Vagina (tissue), 2 donors: ENCODE results near the gene FAM117B.
"Not testable (repeated sequence)": the region's sequence is repeated elsewhere in the genome, so short reads cannot be mapped to it uniquely, and the experiment has no call there.

Source experiments
- POLR2A ChIP-seq, 2 donors: fragments of 450-650 bp; IDR thresholded peaks; one replicate each; pipeline ENCODE4 v1.6.1; 2017; ENCODE audit warnings: antibody characterized with exemption in 2 of 2, mild to moderate bottlenecking in 2 of 2, moderate library complexity in 2 of 2
- TF ChIP-seq, protein P1 (sequence below), 3 experiments: fragments of 450-650 bp in 2 of 3; fragments of 200-600 bp in 1 of 3; sonication (generic) in 1 of 3; IDR thresholded peaks; one replicate each; pipeline ENCODE4 v1.5.1; 2017 to 2019; ENCODE audit warnings: antibody characterized with exemption in 3 of 3, mild to moderate bottlenecking in 2 of 3, moderate library complexity in 2 of 3

DNA sequence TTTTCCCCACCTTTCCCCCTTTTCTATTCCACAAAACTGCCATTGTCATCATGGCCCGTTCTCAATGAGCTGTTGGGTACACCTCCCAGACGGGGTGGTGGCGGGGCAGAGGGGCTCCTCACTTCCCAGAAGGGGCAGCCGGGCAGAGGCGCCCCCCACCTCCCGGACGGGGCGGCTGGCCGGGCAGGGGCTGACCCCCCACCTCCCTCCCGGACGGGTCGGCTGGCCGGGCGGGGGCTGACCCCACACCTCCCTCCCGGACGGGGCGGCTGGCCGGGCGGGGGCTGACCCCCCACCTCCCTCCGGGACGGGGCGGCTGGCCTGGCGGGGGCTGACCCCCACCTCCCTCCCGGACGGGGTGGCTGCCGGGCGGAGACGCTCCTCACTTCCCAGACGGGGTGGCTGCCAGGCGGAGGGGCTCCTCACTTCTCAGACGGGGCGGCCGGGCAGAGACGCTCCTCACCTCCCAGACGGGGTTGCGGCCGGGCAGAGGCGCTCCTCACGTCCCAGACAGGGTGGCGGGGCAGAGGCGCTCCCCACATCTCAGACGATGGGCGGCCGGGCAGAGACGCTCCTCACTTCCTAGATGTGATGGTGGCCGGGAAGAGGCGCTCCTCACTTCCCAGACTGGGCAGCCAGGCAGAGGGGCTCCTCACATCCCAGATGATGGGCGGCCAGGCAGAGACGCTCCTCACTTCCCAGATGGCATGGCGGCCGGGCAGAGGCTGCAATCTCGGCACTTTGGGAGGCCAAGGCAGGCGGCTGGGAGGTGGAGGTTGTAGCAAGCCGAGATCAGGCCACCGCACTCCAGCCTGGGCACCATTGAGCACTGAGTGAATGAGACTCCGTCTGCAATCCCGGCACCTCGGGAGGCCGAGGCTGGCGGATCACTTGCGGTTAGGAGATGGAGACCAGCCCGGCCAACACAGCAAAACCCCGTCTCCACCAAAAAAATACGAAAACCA lies 80.5 kb downstream of the FAM117B start:
- TF ChIP-seq, protein P1, sequence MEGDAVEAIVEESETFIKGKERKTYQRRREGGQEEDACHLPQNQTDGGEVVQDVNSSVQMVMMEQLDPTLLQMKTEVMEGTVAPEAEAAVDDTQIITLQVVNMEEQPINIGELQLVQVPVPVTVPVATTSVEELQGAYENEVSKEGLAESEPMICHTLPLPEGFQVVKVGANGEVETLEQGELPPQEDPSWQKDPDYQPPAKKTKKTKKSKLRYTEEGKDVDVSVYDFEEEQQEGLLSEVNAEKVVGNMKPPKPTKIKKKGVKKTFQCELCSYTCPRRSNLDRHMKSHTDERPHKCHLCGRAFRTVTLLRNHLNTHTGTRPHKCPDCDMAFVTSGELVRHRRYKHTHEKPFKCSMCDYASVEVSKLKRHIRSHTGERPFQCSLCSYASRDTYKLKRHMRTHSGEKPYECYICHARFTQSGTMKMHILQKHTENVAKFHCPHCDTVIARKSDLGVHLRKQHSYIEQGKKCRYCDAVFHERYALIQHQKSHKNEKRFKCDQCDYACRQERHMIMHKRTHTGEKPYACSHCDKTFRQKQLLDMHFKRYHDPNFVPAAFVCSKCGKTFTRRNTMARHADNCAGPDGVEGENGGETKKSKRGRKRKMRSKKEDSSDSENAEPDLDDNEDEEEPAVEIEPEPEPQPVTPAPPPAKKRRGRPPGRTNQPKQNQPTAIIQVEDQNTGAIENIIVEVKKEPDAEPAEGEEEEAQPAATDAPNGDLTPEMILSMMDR (IDR thresholded peaks at IDR 0.05), result not testable (repeated sequence)
- TF ChIP-seq POLR2A (IDR thresholded peaks at IDR 0.05), result not testable (repeated sequence)
